GM12878 (cell line): ENCODE results near the gene HDAC2. TPM values are rescaled to one million over a fixed set of nuclear protein-coding genes. Genes with fewer than 3 reads are reported as not detected.

ENCODE experiments used
- BCL11A ChIP-seq: IDR thresholded peaks from 2 replicates; pipeline ENCODE4 v1.6.1; 2011; ENCODE audit warnings: low read depth, low read length
- EED ChIP-seq: sonication (generic); IDR thresholded peaks from 2 replicates; pipeline ENCODE4 v1.6.1; 2016; ENCODE audit warnings: antibody characterized with exemption, low read depth
- EP300 ChIP-seq, 2 experiments: fragments of 150-350 bp in 1 of 2; IDR thresholded peaks; 2 replicates each; pipeline ENCODE4 v1.6.1; 2011 to 2012; ENCODE audit warnings: low read depth in 2 of 2, low read length in 2 of 2, borderline replicate concordance in 1 of 2, improper control_type of control experiment in 1 of 2, inconsistent platforms in 1 of 2; ENCODE audit not compliant: control insufficient read depth in 1 of 2
- FOXK2 ChIP-seq: fragments of 450-650 bp; IDR thresholded peaks from 2 replicates; pipeline ENCODE4 v1.6.1; 2017; ENCODE audit warnings: mild to moderate bottlenecking, moderate library complexity
- IRF5 ChIP-seq: fragments of 450-650 bp; IDR thresholded peaks from 2 replicates; pipeline ENCODE4 v1.6.1; 2017; ENCODE audit warnings: borderline replicate concordance
- MAX ChIP-seq: IDR thresholded peaks from 2 replicates; pipeline ENCODE4 v1.6.1; 2012; ENCODE audit warnings: low read depth, low read length, improper control_type of control experiment
- MEF2B ChIP-seq: fragments of 450-650 bp; IDR thresholded peaks from 2 replicates; pipeline ENCODE4 v1.6.1; 2018; ENCODE audit warnings: mild to moderate bottlenecking, moderate library complexity; ENCODE audit not compliant: partially characterized antibody, poor library complexity, severe bottlenecking
- MXI1 ChIP-seq: fragments of 150-350 bp; IDR thresholded peaks from 2 replicates; pipeline ENCODE4 v1.6.1; 2011; ENCODE audit warnings: low read depth, mild to moderate bottlenecking, inconsistent platforms, low read length, improper control_type of control experiment
- PRDM15 ChIP-seq: fragments of 450-650 bp; formaldehyde crosslinking; IDR thresholded peaks from 2 replicates; pipeline ENCODE4 v1.4.0; 2020; ENCODE audit warnings: mild to moderate bottlenecking, moderate library complexity
- RAD21 ChIP-seq: IDR thresholded peaks from 2 replicates; pipeline ENCODE4 v1.6.1; 2011; ENCODE audit warnings: mild to moderate bottlenecking, low read depth, low read length, moderate library complexity; ENCODE audit not compliant: insufficient read depth
- RB1 ChIP-seq: fragments of 450-650 bp; formaldehyde crosslinking; IDR thresholded peaks from 2 replicates; pipeline ENCODE4 v1.6.1; 2017; ENCODE audit warnings: mild to moderate bottlenecking, borderline replicate concordance
- RCOR1 ChIP-seq: conservative IDR thresholded peaks from 2 replicates; pipeline ENCODE4 v1.6.1; 2012; ENCODE audit warnings: low read depth, low read length, improper control_type of control experiment
- SRF ChIP-seq, 2 experiments: IDR thresholded peaks; 2 replicates each; pipeline ENCODE4 v1.6.1; 2011; ENCODE audit warnings: low read depth in 2 of 2, low read length in 2 of 2, mild to moderate bottlenecking in 1 of 2, moderate library complexity in 1 of 2
- STAT1 ChIP-seq: fragments of 450-650 bp; conservative IDR thresholded peaks from 2 replicates; pipeline ENCODE4 v1.6.1; 2014; ENCODE audit warnings: antibody characterized with exemption, mild to moderate bottlenecking
- WRNIP1 ChIP-seq: IDR thresholded peaks from 2 replicates; pipeline ENCODE4 v1.6.1; 2011; ENCODE audit warnings: low read depth, low read length, improper control_type of control experiment, borderline replicate concordance
- ZNF24 ChIP-seq: fragments of 450-650 bp; IDR thresholded peaks from 2 replicates; pipeline ENCODE4 v1.6.1; 2017; ENCODE audit warnings: antibody characterized with exemption, mild to moderate bottlenecking
- ZNF274 ChIP-seq: IDR thresholded peaks from one replicate; pipeline ENCODE4 v1.8.0; 2011; ENCODE audit not compliant: insufficient read length, insufficient read depth
- polyA plus RNA-seq, 11 experiments: library from polyadenylated mRNA; depleted of rRNA in 4 of 11; unstranded in 6 of 11; stranded (reverse) in 5 of 11; fragments of >200 nt; fragmentation: Nextera tagmentation in 4 of 11; fragmentation: Illumina TruSeq in 1 of 11; extraction: Ambion mirVana in 4 of 11; extraction: Trizol in 1 of 11; gene quantifications; 1 replicate in 1 of 11; 2 replicates in 10 of 11; pipeline versions ENCODE4 v1.2.1 to v1.2.3, GENCODE V29; 2011 to 2016; ENCODE audit warnings: inconsistent platforms in 2 of 11, missing spikeins in 2 of 11, low read depth in 1 of 11
- total RNA-seq, 4 experiments: library from RNA; depleted of rRNA in 3 of 4; stranded (reverse); fragments of >200 nt in 3 of 4; fragmentation: Illumina TruSeq in 1 of 4; extraction: Trizol in 1 of 4; gene quantifications; 2 replicates each; pipeline versions ENCODE4 v1.2.1 to v1.2.3, GENCODE V29; 2013 to 2021
- TF ChIP-seq, protein P1 (sequence below): IDR thresholded peaks from 2 replicates; pipeline ENCODE4 v1.6.1; 2012; ENCODE audit warnings: mild to moderate bottlenecking, low read depth, low read length

HDAC2 gene
- total and polyA plus RNA-seq, 10 of the 15 experiments (the other 5 are each of a cell fraction or from before 2014, with no cell fraction given) = 40.4 to 210 (median 114) TPM

- peak; percentile 48 for TF ChIP-seq MEF2B
- TF ChIP-seq RAD21 = no peak
- TF ChIP-seq RCOR1 = no peak
- 0 out of 4 replicates have a peak, but pooled peaks of 1 of the 2 experiments have one; percentile 2 for TF ChIP-seq SRF (IDR thresholded peaks at IDR 0.05; ENCODE audit: low read depth in 2 of 2, low read length in 2 of 2)
- TF ChIP-seq RB1 = peak; percentile 90; the same call in 1 of the 2 replicates
- TF ChIP-seq WRNIP1 = no peak; the same call in 1 of the 2 replicates
- peak; percentile 87 for TF ChIP-seq MXI1
- peak; percentile 100 for TF ChIP-seq FOXK2
- TF ChIP-seq EED = 0 out of 2 replicates have a peak, but pooled peaks have one; percentile 44
- peak; percentile 76; the same call in 1 of the 2 replicates for TF ChIP-seq STAT1
- TF ChIP-seq PRDM15 (CRISPR knock-in tag) = no peak
- TF ChIP-seq ZNF274 = no peak
- TF ChIP-seq ZNF24 = no peak
- no peak for TF ChIP-seq IRF5
- peak; percentile 99 for TF ChIP-seq MAX
- TF ChIP-seq, protein P1, sequence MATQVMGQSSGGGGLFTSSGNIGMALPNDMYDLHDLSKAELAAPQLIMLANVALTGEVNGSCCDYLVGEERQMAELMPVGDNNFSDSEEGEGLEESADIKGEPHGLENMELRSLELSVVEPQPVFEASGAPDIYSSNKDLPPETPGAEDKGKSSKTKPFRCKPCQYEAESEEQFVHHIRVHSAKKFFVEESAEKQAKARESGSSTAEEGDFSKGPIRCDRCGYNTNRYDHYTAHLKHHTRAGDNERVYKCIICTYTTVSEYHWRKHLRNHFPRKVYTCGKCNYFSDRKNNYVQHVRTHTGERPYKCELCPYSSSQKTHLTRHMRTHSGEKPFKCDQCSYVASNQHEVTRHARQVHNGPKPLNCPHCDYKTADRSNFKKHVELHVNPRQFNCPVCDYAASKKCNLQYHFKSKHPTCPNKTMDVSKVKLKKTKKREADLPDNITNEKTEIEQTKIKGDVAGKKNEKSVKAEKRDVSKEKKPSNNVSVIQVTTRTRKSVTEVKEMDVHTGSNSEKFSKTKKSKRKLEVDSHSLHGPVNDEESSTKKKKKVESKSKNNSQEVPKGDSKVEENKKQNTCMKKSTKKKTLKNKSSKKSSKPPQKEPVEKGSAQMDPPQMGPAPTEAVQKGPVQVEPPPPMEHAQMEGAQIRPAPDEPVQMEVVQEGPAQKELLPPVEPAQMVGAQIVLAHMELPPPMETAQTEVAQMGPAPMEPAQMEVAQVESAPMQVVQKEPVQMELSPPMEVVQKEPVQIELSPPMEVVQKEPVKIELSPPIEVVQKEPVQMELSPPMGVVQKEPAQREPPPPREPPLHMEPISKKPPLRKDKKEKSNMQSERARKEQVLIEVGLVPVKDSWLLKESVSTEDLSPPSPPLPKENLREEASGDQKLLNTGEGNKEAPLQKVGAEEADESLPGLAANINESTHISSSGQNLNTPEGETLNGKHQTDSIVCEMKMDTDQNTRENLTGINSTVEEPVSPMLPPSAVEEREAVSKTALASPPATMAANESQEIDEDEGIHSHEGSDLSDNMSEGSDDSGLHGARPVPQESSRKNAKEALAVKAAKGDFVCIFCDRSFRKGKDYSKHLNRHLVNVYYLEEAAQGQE = no peak
- TF ChIP-seq BCL11A = no peak
- TF ChIP-seq EP300 (IDR thresholded peaks at IDR 0.05; ENCODE audit: borderline replicate concordance in 1 of 2, control insufficient read depth in 1 of 2, low read depth in 2 of 2, low read length in 2 of 2) = peak; percentile 11 to 25; a peak in 1 of 4 replicates
These were observed at the start of gene HDAC2 (continued) for GRCh38 chr6:113970805-113971676.
